GM19351 (cell line): ENCODE data around the gene CAMK2G.
"Not testable (repeated sequence)": the region's sequence is repeated elsewhere in the genome, so short reads cannot be mapped to it uniquely, and the experiment has no call there.

ENCODE experiments used
- ATAC-seq: cut with Tn5 transposase; IDR thresholded peaks from one replicate; pipeline ENCODE4 v1.9.1; 2021; ENCODE audit warnings: mild to moderate bottlenecking, moderate library complexity; ENCODE audit not compliant: unreplicated experiment

The CAMK2G gene

DNA sequence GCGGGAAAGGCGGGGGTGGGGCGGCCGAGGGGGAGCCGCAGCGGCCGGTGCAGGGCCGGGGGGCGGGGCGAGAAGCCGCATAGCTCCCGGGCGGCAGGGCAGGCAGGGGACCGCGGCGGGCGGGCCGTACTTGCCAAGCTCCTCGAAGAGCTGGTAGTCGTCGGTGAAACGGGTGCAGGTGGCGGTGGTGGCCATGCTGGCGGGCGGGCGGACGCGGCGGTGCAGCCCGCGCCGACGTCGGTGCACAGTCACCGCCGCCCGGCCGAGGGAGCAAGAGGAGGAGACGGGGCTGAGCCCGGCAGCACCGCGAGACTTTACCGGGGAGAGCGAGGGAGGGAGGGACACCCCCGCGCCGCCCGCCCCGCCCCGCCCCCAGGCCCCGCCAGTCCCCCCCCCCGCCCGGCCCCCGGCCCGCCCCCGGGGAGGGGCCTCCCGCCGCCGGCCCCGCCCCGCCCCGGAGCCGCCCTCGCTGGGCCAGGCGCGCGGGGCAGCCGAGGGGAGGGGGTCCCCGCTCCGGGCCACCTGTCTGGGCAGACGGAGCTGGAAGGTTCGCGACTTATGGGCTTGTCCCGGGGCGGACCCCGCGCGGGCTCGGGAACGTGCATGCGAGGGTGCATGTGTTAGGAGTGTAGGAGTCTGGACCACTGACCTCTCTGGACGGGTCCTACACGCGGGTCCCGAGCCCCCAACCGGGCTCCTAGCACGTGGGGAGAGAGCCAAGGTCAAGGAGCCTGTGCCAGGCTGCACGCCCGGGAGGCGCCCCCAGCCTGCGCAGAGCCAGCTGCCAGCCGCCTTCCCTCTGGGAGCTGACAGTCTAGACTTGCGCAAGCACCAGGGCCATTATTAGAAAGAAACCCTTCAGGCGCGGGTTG, at the start of gene CAMK2G:
Gene CAMK2G, minus strand, starts transcription at position 289 of the 872 bp plus-strand sequence. Its CDS starts 94 bp downstream, at position 195.
- peak; percentile 82 for ATAC-seq

DNA sequence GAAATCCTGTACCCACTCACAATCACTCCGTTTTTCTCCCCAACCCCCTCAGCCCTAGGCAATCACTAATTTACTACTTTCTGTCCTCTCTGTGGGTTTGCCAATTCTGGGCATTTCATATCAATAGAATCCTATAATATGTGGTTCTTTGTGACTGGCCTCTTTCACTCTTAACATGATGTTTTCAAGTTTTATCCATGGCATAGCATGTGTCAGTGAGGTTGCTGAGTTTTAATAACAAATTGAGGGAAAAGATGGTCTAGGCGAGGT, 48.4 kb upstream of the CAMK2G start:
- ATAC-seq = no peak

DNA sequence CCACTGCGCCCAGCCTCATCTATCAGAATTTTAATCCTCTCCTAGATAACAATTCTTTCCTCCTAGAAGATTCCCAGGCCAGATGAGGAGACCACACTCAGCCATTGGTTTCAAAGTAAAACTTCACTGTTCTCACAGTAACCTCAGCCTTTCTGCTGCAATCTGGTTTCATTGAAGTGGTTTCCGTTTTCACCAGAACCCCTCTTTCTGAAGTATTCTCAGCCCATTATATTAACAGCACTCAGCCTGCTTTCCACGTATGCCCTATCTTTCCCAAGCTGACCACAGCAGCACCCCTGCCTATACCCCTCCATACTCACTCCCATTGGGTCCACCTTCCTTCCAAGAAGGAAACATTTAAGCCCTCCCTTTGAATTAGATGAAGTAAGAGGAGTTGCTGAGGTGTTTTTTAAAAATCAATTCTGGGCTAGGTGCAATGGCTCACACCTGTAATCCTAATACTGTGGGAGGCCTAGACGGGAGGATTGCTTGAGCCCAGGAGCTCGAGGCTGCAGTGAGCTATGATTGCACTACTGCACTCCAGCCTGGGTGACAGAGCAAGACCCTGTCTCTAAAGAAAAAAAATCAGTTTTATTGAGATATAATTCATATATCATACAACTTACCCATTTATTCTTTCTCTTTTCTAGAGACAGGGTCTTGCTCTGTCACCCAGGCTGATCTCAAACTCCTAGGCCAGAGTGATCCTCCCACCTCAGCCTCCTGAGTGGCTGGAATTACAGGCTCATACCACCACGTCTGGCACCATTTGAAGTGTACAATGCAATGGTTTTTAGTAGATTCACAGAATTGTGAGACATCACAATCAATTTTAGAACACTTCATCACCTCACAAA, 47.9 kb upstream of the CAMK2G start:
- ATAC-seq = no peak

DNA sequence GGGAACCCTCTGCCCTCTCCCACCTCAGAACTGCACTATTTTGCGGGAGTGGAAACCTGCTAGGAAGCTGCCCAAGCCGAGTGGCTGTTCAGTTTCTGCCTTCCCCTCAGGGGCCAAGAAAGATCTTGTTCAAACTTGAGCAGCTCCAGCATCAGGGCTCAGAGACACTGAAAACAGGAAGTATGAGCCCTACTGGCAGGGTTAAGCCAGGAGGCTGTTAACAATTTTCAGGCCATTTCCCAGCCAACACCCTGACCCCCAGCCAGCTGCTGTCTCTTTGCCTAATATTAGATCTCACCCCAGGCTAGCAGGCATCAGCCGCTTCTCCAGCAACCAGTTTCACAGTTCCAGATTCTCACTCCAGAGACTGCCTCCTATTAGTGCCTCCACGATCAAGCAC, 45.7 kb upstream of the CAMK2G start:
- no peak for ATAC-seq

DNA sequence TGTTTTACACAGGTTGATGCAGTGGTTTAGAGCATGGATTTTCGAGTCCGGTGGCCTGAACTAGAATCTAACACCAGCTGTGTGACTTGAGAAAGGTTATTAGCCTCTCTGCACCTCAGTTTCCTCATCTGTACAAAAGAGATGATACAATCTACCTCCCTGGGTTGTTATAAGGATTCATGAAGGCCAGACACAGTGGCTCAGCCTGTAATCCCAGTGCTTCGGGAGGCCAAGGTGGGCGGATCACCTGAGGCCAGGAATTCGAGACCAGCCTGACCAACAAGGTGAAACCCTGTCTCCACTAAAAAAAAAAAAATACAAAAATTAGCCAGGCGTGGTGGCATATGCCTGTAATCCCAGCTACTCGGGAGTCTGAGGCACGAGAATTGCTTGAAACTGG, 45.1 kb upstream of the CAMK2G start:
- ATAC-seq = not testable (repeated sequence)

DNA sequence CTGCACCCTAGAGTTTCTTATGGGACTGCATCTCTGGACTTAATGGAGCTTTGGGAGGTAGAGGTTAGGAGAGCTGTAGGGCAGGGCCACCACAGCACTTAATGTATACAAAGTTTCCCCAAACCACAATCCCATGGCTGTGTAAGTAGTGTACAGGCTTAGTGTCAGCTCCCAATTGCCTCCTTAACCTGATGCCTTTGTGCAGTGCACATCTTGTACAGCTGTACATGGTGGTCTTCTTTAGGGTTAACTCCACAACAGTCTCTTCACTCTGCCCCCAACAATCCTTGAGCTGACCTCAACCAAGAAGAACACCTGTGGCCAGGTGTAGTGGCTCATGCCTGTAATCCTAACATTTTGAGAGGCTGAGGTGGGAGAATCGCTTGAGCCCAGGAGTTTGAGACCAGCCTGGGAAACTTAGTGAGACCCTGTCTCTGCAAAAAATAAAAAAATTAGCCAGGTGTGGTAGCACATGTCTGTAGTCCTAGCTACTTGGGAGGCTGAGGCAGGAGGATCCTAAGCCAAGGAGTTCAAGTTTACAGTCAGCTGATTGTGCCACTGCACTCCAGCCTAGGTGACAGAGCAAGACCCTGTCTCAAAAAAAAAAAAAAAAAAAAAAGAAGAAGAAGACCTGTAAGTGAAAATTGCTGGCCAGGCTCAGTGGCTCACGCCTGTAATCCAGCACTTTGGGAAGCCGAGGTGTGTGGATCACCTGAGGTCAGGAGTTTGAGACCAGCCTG, 43.4 kb upstream of the CAMK2G start:
- ATAC-seq = no peak

DNA sequence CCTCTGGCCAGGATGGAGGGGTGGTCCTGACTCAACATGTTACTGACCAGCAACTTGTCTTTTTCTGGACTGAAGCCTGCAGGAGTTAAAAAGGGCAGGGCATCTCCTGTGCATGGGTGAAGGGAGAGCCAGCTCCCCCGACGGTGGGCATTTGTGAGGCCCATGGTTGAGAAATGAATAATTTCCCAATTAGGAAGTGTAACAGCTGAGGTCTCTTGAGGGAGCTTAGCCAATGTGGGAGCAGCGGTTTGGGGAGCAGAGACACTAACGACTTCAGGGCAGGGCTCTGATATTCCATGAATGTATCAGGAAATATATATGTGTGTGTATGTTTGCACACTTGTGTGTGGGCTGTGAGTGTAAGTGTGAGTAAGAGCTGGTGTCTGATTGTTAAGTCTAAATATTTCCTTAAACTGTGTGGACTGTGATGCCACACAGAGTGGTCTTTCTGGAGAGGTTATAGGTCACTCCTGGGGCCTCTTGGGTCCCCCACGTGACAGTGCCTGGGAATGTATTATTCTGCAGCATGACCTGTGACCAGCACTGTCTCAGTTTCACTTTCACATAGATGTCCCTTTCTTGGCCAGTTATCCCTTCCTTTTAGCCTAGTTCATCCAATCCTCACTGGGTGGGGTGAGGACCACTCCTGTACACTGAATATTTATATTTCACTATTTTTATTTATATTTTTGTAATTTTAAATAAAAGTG, 42.6 kb upstream of the CAMK2G start:
- ATAC-seq = no peak

DNA sequence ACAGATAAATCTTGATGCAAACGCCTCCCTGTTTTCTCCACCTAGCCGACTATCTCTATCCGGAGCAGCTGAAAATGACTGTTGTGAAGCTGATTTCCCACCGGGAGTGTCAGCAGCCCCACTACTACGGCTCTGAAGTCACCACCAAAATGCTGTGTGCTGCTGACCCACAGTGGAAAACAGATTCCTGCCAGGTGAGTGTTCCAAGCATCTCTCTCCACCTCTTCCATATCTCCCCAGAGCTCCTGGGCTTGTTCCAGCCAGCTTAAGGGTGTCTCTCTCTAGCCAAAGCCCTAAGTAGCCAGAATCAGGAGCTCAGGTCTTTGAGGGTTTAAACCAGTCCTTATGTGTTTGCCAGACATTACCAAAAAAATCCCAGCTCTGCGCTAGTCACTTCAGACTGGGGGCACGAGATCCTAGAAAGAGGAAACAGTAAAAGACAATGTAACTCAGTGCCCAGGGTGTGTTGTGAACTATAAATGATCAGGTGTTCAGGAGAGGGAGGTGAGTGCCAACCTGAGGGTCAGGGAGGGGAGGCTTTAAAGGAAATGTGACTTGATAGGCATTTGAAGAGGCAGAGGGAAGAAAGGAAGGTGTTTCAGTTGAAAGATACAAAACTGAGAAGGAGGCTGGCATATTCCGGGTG, 41.0 kb upstream of the CAMK2G start:
- ATAC-seq = no peak

DNA sequence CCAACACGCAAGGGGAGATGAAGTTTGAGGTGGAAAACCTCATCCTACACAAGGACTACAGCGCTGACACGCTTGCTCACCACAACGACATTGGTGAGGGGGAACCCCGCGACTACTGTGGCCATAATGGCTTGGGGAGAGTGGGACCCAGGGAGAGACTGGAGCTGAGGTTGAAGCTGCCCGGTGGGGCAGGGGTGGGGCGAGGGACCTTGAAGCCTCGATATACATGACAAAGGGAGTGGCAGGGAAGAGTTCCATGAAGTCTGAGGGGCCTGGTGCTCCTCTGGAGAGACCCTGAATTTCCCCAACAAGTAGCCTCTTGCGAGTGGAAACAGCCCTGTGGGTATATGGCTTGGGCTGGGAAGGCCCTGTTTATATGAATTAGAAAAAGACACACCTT, 39.7 kb upstream of the CAMK2G start:
- no peak for ATAC-seq

DNA sequence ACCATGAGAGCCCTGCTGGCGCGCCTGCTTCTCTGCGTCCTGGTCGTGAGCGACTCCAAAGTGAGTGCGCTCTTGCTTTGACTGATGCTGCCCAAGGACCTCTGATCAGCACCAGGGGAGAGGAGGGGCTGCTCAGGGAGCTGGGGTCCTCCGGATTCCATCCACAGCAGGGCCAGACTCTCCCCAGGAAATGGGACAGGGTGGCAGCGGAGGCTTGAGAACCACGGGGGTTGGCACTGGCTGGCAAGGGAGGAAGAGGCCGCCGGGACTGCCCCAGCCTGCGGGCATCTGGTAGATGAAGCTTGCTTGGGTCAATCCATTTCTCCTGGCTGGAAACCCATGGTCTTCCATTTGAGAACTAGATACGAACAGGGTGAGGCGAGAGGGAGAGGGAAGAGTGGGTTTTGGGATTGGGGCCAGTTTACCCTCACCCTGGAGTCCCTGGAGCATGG, 37.2 kb upstream of the CAMK2G start:
- ATAC-seq = no peak

DNA sequence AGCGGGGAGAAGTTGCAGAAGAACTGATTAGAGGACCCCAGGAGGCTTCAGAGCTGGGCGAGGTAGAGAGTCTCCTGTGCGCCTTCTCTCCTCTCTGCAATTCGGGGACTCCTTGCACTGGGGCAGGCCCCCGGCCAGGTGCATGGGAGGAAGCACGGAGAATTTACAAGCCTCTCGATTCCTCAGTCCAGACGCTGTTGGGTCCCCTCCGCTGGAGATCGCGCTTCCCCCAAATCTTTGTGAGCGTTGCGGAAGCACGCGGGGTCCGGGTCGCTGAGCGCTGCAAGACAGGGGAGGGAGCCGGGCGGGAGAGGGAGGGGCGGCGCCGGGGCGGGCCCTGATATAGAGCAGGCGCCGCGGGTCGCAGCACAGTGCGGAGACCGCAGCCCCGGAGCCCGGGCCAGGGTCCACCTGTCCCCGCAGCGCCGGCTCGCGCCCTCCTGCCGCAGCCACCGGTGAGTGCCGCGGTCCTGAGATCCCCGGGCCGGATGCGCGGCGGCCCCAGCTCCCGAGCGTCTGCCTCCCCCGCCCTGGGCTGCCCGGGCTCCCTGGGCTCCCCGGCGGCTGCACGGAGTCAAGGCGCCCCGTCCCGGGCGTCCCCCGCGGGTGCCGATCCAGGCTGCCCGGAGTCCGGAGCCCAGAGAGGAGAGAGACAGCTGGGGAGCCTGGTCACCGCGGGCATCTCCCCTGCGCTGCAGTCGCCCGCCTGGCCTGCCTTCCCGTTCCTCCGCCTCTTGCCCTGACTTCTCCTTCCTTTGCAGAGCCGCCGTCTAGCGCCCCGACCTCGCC, 36.6 kb upstream of the CAMK2G start, which contains the start of gene PLAU:
Gene PLAU, plus strand, starts transcription at position 369 of the 789 bp plus-strand sequence. CDS start 424 bp downstream, outside the sequence.
- no peak for ATAC-seq

DNA sequence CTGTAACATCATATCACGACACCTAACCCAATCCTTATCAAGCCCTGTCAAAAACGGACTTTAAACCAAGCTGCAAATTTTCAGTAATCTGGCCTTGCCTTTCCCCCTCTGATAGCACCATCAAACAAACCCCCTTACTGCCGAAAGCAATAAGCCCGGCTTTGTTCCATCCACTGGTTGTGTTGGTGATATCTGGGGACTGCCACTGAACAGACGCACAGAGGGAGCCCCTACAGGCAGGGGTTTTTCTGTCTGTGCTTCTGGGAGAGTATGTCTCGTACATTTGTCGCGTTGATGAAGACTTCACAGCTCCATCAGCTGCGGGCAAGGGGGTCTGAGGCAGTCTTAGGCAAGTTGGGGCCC, 36.0 kb upstream of the CAMK2G start:
- no peak for ATAC-seq

DNA sequence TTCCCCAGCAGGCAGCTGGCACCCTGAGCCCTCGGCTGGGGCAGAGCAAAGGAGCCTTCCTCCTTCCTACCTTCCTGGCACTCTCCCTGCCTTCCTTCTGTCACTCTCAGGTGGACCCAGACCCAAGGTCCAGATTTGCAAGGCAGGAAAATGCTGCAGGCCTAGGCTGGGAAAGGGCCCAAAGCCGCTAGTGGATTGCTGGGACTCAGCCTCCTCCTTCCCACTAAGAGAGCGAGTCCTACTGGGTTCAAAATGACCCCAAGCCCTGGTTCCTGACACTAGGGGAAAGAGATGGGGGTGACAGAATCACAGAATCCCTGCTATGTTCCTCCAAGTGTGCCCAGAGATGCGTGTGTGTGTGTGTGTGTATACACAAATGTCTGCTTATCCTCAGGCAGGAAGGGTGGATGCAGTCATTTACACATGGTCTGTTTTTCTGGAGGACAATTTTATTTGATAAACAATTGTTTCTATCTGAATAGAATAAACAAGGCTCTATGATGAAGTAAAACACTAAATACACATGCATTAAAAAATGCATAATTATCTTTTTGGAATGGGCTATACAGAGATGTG, 35.3 kb upstream of the CAMK2G start:
- no peak for ATAC-seq

DNA sequence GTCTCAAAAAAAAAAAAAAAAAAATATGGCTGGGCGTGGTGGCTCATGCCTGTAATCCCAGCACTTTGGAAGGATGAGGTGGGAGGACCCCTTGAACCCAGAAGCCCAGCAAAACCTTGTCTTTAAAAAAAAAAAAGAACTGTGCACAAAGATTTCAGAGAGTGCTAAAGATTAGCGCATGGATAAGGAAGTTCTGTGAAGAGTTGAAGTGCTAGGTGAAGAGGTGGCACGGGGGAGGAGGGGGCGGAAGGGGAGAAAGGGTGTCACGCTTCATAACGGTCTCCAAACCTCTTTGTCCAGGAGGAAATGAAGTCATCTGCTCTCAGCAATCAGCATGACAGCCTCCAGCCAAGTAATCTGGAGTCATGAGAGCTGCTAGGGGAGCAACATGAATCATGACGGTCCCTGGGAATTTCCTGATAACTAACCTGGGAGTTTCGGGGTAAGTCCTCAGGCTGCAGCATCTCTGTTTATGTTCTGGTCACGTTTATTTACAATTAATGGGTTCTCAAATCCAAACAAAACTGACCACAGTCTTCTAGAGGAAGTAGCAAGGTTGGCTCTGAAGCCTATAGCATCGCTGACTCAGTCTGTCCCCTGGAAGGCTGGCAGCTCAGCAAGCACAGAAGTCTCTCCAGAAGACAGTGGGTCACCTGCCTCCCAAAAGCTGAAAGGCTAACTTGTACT, 34.6 kb upstream of the CAMK2G start:
- peak; percentile 51 for ATAC-seq

DNA sequence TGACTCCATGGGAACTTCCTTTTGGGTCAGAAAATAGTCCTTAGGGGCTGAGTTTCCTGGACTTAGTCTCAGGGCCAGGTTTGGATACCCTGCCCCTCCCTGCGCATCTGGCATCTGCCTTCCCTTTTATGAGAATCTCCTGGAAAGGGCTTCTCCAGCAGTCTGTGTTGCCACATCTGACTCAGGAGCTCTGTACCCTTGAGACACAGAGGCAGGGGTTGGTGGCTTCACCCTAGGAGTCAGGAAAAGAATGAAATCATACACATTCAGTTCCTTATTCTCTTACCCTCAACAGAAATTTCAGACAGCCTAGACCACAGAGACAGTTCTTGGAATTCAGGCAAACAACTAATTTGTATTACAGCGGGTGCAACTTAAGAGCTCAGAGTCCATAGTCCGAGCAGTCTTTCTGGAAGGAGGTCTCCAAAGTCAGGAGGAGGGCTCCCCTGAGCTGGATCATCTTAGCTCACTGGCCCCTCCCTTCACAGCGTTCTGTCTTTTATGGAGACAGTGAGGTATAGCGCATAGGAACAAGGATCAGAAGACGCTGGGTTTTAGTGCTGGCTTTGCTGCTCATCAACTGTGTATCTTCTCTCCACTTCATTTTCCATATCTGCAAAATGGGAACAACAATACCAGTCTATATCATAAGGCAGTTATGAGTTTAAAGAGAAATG, 33.6 kb upstream of the CAMK2G start:
- ATAC-seq = no peak

DNA sequence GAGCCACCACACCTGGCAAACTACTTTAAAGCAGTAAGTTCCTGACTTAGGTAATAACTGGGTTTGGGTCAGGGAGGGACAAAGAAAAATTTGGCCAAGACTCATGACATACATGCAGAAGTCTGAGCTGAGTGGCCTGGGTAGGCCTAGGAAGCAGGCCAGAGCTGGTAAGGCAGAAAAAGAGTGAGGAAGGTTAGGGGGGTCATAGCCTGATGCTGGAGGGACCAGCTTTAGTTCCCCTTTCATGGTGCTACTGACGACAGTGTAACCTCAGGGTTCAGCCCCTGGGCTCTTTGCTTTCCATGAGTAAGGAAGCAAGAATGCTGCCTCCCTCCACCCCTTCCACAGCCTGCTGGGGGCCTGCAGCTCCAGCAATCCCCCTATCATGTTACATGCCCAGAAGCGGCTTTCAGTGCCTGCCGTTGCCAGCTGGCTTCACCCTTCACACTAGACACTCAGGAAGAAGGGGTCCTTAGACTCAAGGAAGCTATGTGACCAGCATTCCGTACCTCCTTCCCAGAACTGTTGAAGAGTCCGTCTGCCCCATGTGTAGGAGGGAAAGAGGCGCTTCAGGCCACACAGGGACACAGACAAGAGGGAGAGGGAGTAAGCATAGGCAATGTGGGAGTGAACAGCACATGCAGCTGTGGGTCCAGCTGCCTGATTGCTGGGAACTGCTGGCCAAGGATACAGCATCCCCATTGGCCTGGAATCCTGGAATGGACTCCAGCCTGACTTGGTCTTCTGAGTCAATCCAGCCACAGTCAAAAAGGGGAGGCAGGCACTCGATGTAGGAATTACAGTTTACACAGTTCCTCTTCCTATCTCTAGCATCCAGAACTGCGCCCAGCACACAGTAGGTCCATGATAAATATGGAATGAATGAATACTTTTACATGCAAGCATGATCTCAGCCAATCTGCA, 32.4 kb upstream of the CAMK2G start:
- no peak for ATAC-seq
